ENCODE data around the gene NRP1.

- TF ChIP-seq CTCF (conservative IDR thresholded peaks at IDR 0.05; ENCODE audit: low read depth, low read length) (no peak), EZH2 (IDR thresholded peaks at IDR 0.05; ENCODE audit: low read length, unreplicated experiment) (no peak), EZH2phosphoT487 (IDR thresholded peaks at IDR 0.05; ENCODE audit: borderline replicate concordance, low read length) (no peak)
Observed at GRCh38 chr10:33278198-33278597, 56.3 kb downstream of the NRP1 start.

All from PC-3 (cell line).